BE2C (cell line): Measurements from ENCODE around the gene ALAS1.

Source experiments
- DNase-seq: peaks from one replicate; pipeline ENCODE4 v3.0.0-alpha.2; 2020
- H3K27me3 ChIP-seq: fragments of 250-450 bp; sonication (Bioruptor Pico); 2 replicates; pipeline ENCODE4 v1.5.1; 2020; ENCODE audit warnings: mild to moderate bottlenecking
- H3K36me3 ChIP-seq: fragments of 250-450 bp; sonication (Bioruptor Pico); 2 replicates; pipeline ENCODE4 v1.5.1; 2020; ENCODE audit warnings: mild to moderate bottlenecking
- H3K4me1 ChIP-seq: fragments of 250-450 bp; sonication (Bioruptor Pico); 2 replicates; pipeline ENCODE4 v1.5.1; 2020
- H3K4me3 ChIP-seq: 2 replicates; pipeline ENCODE4 v1.5.1; 2011; ENCODE audit warnings: low read depth, low read length
- H3K9me3 ChIP-seq: fragments of 250-450 bp; sonication (Bioruptor Pico); 2 replicates; pipeline ENCODE4 v1.5.1; 2020
- CTCF ChIP-seq: IDR thresholded peaks from 2 replicates; pipeline ENCODE4 v1.5.1; 2012; ENCODE audit warnings: mild to moderate bottlenecking, low read depth, low read length

The ALAS1 gene

GRCh38 chr3:52223449-52224408, 25.8 kb downstream of the ALAS1 start:
- Histone ChIP-seq H3K27me3 (no peaks in the 10 kb centered on the region), H3K36me3 (no peaks in the 10 kb centered on the region), H3K4me1 (no peaks in the 10 kb centered on the region), H3K9me3 (no peaks in the 10 kb centered on the region), H3K4me3 (no peak overlapping the region)
- TF ChIP-seq CTCF: no peak
- DNase-seq: no peak

GRCh38 chr3:52225452-52226228, 27.7 kb downstream of the ALAS1 start, which contains the start of gene TLR9:
Gene TLR9 (minus strand): TSS chr3:52225645. CDS start chr3:52225529, 116 bp downstream.
- H3K4me1 ChIP-seq: no peaks in the 10 kb centered on the region

GRCh38 chr3:52226229-52226817, 28.4 kb downstream of the ALAS1 start:
- Histone ChIP-seq H3K27me3 (no peaks in the 10 kb centered on the region), H3K4me3 (no peak overlapping the region), H3K4me1 (no peaks in the 10 kb centered on the region), H3K36me3 (peaks cover 8% of the 10 kb centered on the region), H3K9me3 (no peaks in the 10 kb centered on the region)
- no peak for DNase-seq
- TF ChIP-seq CTCF: no peak

More at GRCh38 chr3:52225452-52226228, 27.7 kb downstream of the ALAS1 start, which contains the start of gene TLR9:
- no peak for DNase-seq
- Histone ChIP-seq H3K36me3 (peaks cover 3% of the 10 kb centered on the region; the same call in 1 of the 2 replicates), H3K27me3 (no peaks in the 10 kb centered on the region), H3K4me3 (no peak within 1 kb of the TSS), H3K9me3 (no peaks in the 10 kb centered on the region)
- no peak for TF ChIP-seq CTCF

GRCh38 chr3:52227117-52227516, 29.2 kb downstream of the ALAS1 start:
- no peaks in the 10 kb centered on the region for H3K4me1 ChIP-seq
- no peaks in the 10 kb centered on the region for H3K27me3 ChIP-seq
- peaks cover 9% of the 10 kb centered on the region for H3K36me3 ChIP-seq

GRCh38 chr3:52227766-52228165, 29.8 kb downstream of the ALAS1 start:
- no peak for TF ChIP-seq CTCF
- H3K4me3 ChIP-seq: no peak overlapping the region
- H3K9me3 ChIP-seq: no peaks in the 10 kb centered on the region
- no peak for DNase-seq
- H3K36me3 ChIP-seq: peaks cover 9% of the 10 kb centered on the region
- H3K4me1 ChIP-seq: no peaks in the 10 kb centered on the region
- H3K27me3 ChIP-seq: no peaks in the 10 kb centered on the region

More at GRCh38 chr3:52227117-52227516, 29.2 kb downstream of the ALAS1 start:
- TF ChIP-seq CTCF: no peak
- Histone ChIP-seq H3K9me3 (no peaks in the 10 kb centered on the region), H3K4me3 (no peak overlapping the region)
- DNase-seq: no peak
